HG02678 (cell line): Measurements from ENCODE around the gene HOXB5.

Experiments used
- ATAC-seq: cut with Tn5 transposase; IDR thresholded peaks from one replicate; pipeline ENCODE4 v1.9.1; 2021; ENCODE audit warnings: mild to moderate bottlenecking, moderate library complexity; ENCODE audit not compliant: unreplicated experiment

HOXB5 gene

GRCh38 chr17:48605409-48605919 is 11.9 kb upstream of the HOXB5 start:
- ATAC-seq = no peak

- ATAC-seq = no peak
Observed at GRCh38 chr17:48604770-48605329, 11.3 kb upstream of the HOXB5 start, which contains the start of gene HOXB6. Gene HOXB6, minus strand, starts transcription at chr17:48604986. Its CDS starts 6,836 bp downstream, at chr17:48598150.

- no peak for ATAC-seq
Observed at GRCh38 chr17:48603959-48604769, 10.6 kb upstream of the HOXB5 start.

- ATAC-seq = no peak
Observed at GRCh38 chr17:48601539-48602425, 8.2 kb upstream of the HOXB5 start.

- ATAC-seq = no peak
Observed at GRCh38 chr17:48601207-48601538, 7.6 kb upstream of the HOXB5 start.

- ATAC-seq = no peak
Observed at GRCh38 chr17:48600244-48601098, 6.9 kb upstream of the HOXB5 start.

GRCh38 chr17:48599354-48599753 is 5.8 kb upstream of the HOXB5 start:
- no peak for ATAC-seq

- no peak for ATAC-seq
Observed at GRCh38 chr17:48598736-48599135, 5.2 kb upstream of the HOXB5 start.

- ATAC-seq = no peak
Observed at GRCh38 chr17:48597778-48598631, 4.4 kb upstream of the HOXB5 start.

GRCh38 chr17:48597528-48597777 is 3.9 kb upstream of the HOXB5 start:
- ATAC-seq = no peak

- no peak for ATAC-seq
Observed at GRCh38 chr17:48596735-48597527, 3.4 kb upstream of the HOXB5 start.

GRCh38 chr17:48596000-48596734 is 2.6 kb upstream of the HOXB5 start:
- no peak for ATAC-seq

- no peak for ATAC-seq
Observed at GRCh38 chr17:48595278-48595999, 1.9 kb upstream of the HOXB5 start.

- no peak for ATAC-seq
Observed at GRCh38 chr17:48594538-48595277, 1.1 kb upstream of the HOXB5 start.

GRCh38 chr17:48593840-48594537 is 410 bp upstream of the HOXB5 start:
- ATAC-seq = no peak

GRCh38 chr17:48592577-48592976 is 1.0 kb downstream of the HOXB5 start:
- ATAC-seq = no peak
